ENCODE results near the gene DACH1.

- TF ChIP-seq CTCF (conservative IDR thresholded peaks at IDR 0.05; ENCODE audit: low read length) (no peak), EZH2phosphoT487 (IDR thresholded peaks at IDR 0.05; ENCODE audit: borderline replicate concordance, low read depth, low read length) (no peak)
These were observed 69.5 kb downstream of the DACH1 start for GRCh38 chr13:71797517-71797916.

Measured in OCI-LY7 (cell line).